DMS153 treated with DMSO at 0.1 percent for 48 hours (cell line): ENCODE results near the gene ATRN.

Source experiments
- DNase-seq: peaks from one replicate; lab custom pipeline; 2025; ENCODE audit not compliant: unreplicated experiment; lab: John Stamatoyannopoulos, UW

Gene ATRN

DNA sequence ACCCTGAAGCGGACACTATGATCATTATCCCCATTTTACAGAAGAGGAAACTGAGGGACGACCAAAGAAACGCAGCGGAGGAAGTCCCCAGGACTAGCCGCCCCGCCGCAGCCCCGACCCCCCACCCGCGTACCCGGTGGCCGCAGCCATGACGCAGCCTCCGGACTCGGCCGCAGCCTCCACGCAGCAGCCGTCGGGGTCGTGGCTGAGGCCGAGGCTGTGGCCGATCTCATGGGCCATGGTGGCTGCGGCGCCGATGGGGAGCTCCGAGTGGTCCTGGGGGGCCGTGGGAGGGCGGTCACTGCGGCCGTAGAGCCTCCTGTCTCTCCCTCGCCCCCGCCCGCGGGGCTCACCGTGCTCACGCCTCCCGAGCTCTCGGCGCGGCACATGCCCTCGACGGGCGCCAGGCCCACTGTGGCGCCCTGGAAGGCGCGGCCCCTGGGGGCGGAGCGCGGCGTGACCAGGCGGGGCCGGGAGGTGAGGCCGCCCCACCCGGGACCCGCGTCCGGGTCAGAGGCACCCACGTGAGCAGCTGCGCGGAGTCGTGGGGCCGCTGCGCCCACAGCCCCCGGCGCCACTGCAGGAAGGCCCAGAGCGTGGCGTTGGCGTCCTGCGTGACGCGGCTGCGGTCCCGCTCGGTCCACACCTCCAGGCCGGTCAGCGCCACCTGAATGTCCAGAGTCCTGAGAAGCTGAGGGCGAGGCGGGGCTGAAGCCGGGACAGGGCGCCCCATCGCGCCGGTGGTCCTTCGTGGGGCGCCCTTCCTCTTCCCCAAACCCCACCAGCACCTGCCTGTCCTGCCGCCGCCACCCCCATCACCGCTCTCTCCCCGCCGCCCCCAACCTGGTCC lies 202.6 kb downstream of the ATRN start:
- DNase-seq: no peak

- no peak for DNase-seq
These were observed 203.6 kb downstream of the ATRN start for GRCh38 chr20:3674447-3674846.

- DNase-seq: no peak
These were observed 204.4 kb downstream of the ATRN start for GRCh38 chr20:3674995-3675900.

DNA sequence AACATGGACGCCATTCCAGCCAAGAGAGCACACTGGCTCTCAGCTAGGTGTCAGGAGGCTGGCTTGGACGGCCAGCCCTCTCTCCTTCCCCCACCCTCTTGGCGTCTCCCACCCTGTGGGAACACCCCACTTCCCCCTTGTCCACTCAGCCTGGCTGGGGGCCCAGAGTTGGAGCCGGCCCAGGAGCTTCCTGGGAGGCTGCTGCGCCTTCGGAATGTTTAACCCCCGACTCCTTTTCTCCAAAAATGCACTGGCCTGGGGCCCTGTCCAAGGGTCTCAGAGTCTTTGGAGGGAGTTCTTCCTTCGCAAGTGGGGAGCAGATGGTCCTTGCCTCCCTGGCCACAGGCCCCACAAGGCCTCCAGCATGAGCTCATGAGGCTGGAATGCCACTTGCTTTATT lies 206.9 kb downstream of the ATRN start:
- DNase-seq: no peak

- no peak for DNase-seq
These were observed 207.4 kb downstream of the ATRN start for GRCh38 chr20:3678198-3678597.

- no peak for DNase-seq
These were observed 208.3 kb downstream of the ATRN start for GRCh38 chr20:3678856-3679720.

DNA sequence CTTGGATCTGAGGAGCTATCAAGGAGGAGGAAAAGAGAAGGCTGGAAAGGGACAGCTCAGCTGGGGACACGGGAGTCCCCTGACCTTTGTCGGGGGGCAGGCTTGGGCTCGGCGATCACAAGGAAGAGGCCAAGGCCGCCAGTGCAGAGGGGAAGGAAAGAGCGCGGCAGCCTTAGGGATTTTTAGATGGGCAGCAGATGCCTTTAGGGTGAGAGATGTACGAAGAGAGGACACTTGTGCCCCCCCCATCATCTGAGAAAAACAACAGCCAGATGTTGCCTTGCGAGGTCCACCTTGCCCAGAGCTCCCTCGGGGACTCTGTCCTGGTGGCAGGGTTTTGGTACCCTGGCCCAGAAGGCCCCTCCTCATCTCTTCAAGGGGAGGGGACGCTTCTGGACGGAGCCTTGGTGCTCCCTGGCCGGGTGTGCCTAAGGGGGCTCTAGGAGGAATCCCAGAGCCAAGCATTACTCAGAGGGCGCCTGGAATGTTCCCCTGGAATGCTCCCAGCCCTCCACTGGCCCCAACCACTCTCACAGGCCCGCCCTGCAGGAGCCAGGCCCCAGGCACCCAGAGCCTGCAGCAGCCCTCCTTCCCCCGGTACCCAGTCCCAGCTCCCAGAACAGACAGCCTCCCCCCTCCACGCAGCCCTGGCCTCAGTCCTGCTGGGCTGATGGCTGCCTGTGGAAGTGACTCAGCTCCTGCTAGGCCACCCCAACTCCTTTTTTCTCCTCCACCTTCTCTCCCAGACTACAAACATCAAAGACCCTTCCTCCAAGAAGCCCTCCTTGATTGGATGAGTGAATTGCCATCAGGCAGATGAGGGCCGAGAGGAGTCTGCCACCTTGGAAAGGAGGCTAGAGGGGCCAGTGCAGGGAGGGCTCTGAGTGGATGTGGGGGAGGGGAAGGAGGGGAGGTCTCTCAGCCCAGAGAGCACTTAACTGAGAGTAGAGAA lies 209.2 kb downstream of the ATRN start:
- DNase-seq: no peak

DNA sequence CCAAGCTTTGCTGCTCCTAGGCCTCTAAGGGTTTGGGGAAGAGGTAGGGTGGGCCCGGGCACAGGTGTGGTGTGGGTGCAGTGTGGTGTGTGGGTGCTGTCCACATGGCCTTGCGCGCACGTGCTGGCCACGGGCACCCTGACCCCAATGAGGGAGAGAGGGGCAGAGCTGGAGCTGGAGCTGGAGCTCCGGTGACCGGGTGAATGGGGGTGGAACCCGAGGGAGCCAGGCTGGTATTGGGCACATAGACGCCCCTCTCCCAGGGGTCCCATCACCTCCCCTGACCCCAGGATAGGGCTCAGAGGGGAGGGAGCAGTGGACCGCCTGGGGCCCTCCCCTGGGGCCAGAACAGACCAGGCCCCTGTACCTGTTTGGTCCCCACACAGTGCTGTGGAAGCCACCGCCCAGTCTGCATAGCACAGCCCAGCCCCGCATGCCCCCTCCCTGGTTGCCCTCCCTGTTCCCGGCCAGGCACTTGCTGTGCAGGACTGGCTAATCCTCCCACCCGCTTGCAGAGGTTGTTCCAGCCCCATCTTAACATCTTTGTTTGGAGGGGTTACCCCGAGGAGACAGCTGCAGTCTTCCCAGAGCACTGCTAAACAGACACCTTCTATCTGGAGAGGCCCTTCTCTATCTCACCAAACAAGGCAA lies 210.0 kb downstream of the ATRN start:
- DNase-seq: no peak

- no peak for DNase-seq
These were observed 210.6 kb downstream of the ATRN start for GRCh38 chr20:3681352-3681930.

DNA sequence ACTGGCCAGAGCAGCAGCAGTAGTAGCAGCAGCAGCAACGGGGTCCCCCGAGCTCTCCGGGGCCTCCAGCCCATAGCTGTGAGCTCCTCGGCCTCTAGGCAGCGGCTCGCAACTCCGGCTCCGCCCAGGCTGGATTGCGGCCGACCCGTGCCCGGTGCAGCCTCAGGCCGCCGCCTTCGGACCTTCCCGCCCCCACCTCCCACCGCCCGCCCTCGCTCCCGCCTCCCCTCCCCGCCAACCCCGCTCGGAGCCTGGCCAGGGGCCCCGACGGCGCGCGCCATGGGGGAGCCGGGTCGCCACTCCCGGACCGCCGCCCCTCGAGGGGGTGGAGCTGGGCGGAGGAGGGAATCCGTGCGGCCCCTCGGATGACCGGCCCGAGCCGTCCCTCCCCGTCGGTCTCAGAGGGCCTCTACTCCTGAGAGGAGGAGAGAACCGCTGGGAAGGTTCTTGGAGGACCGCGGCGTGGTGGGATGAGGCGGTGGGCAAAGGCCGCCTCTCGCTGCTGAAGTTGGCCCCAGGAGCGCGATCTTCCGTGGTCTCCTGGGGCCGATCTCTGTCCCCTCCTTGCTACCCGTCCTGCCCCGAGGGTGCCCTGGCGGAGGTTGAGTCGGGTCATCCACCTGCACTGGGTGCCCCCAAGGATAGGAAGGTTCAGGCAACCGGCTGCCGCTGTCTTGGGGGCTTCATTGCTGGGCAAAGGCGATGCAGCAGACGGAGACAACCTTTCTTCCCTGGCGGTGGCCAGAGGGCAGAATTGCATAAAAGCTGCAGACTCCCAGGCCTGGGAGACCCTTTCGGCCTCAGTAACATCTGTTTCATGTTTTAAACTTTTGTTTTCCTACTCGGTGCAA lies 211.3 kb downstream of the ATRN start, which contains the start of gene ADAM33:
Gene ADAM33 (minus strand): TSS at position 80 of the 851 bp plus-strand sequence. CDS start 6 bp downstream, at position 74.
- no peak for DNase-seq

DNA sequence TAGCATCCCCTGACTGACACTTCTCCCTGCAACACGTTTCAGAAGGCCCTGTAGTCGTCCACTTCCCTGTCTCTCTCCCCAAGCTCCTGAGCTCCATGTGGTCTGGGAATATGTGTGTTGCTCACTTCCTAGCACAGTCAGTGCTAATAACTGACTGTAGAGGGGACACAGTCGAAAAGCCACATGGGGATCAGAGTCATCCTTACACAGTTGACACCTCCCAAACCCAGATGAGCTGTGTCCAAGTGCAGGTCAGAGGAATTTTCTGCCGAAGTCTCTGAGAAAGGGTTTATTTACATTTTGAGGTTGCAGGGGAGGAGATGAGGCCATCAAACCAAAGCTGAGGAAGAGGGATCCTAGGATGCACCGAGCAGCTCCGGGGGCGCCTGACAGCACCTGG lies 214.5 kb downstream of the ATRN start:
- DNase-seq: no peak

- DNase-seq: no peak
These were observed 215.6 kb downstream of the ATRN start for GRCh38 chr20:3686421-3686820.

GRCh38 chr20:3686867-3687321 lies 216.1 kb downstream of the ATRN start:
- no peak for DNase-seq

GRCh38 chr20:3687655-3688054 lies 216.8 kb downstream of the ATRN start:
- no peak for DNase-seq

DNA sequence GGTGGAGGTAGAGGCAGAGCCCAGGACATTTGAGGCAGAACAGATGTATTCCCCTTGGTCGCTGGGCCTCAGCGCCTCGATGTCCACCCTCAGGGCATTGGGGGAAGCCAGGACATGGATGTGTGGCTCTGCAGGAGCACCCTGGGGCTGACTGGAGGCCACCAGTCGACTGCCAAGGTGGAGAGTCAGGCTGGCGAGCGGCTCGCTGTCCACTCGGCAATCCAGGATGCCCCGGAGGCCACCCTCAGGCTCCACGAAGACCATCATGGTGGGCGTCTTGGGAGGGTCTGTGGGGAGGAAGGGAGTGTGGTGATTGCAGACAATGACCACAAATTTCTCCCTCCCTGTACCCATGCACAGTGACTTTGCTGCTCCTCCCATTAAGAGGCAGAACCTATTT lies 219.2 kb downstream of the ATRN start:
- DNase-seq: no peak

DNA sequence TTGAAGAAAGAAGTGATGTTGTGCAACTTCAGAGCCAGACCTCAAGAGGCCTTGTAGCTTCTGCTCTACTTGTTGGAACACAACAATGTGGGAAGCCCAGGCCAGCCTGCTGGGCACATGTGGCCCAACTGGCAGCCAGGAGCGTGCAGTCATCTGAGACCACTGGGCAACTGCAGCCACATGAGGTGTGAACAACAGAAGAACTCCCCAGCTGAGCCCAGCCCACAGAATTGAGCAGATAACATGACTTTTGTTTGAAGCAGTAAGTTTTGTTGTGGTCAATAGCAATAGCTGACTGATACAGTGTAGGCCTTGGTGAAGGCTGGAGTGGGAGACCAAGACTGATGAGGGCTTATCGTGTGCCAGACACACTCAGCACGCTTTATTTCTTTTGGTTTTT lies 219.6 kb downstream of the ATRN start:
- DNase-seq: no peak

GRCh38 chr20:3691306-3691705 lies 220.5 kb downstream of the ATRN start:
- DNase-seq: no peak

DNA sequence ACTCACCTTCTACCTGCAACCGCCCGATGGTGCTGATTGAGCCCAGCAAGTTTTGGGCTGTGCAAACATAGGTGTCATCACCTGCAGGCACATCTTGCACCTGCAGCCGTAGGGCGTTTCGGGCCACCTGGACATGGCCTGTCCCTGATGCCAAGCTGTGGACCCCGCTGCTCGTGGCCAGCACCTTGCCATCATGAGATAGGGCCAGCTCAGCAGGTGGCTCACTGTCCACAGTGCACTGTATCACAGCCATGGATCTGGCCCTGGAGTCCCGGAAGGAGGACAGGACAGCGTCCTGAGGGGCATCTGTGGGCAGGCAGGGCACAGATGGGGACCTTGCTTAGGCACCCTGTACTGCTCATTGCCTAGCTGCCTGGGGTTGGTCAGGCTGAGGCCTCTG lies 221.1 kb downstream of the ATRN start:
- DNase-seq: no peak
